ENCODE results near the gene SRP72. TPM values are rescaled to one million over a fixed set of nuclear protein-coding genes. Genes with fewer than 3 reads are reported as not detected.

SRP72 gene
- total RNA-seq, 1 donor from 2014 or later = 102 TPM

GRCh38 chr4:56537147-56537546, 69.7 kb downstream of the SRP72 start:
- no peak for DNase-seq
- Mint-ChIP-seq H3K27me3 (ENCODE audit: unreplicated experiment) (peaks cover 2% of the 10 kb centered on the region), H3K36me3 (ENCODE audit: unreplicated experiment) (no peaks in the 10 kb centered on the region), H3K27ac (ENCODE audit: unreplicated experiment) (no peak overlapping the region), H3K4me1 (ENCODE audit: low read depth, unreplicated experiment) (no peaks in the 10 kb centered on the region), H3K4me3 (ENCODE audit: unreplicated experiment) (no peak overlapping the region), H3K9me3 (ENCODE audit: unreplicated experiment) (no peaks in the 10 kb centered on the region)
- TF ChIP-seq CTCF (IDR thresholded peaks at IDR 0.05; ENCODE audit: partially characterized antibody, unreplicated experiment) = no peak

- Mint-ChIP-seq H3K4me3 (ENCODE audit: unreplicated experiment) (no peak overlapping the region), H3K36me3 (ENCODE audit: unreplicated experiment) (no peaks in the 10 kb centered on the region), H3K27ac (ENCODE audit: unreplicated experiment) (no peak overlapping the region), H3K27me3 (ENCODE audit: unreplicated experiment) (peaks cover 2% of the 10 kb centered on the region), H3K4me1 (ENCODE audit: low read depth, unreplicated experiment) (peaks cover 1% of the 10 kb centered on the region), H3K9me3 (ENCODE audit: unreplicated experiment) (no peaks in the 10 kb centered on the region)
- no peak for TF ChIP-seq CTCF (IDR thresholded peaks at IDR 0.05; ENCODE audit: partially characterized antibody, unreplicated experiment)
- no peak for DNase-seq
These were observed 73.4 kb downstream of the SRP72 start for GRCh38 chr4:56540826-56541225.

- no peaks in the 10 kb centered on the region for H3K36me3 Mint-ChIP-seq (ENCODE audit: unreplicated experiment)
- H3K27me3 Mint-ChIP-seq (ENCODE audit: unreplicated experiment) = peaks cover 2% of the 10 kb centered on the region
- peak; percentile 100 for TF ChIP-seq CTCF (IDR thresholded peaks at IDR 0.05; ENCODE audit: partially characterized antibody, unreplicated experiment)
- peak overlapping the region; percentile 77 for H3K27ac Mint-ChIP-seq (ENCODE audit: unreplicated experiment)
- peak overlapping the region; percentile 74 for H3K4me3 Mint-ChIP-seq (ENCODE audit: unreplicated experiment)
- H3K9me3 Mint-ChIP-seq (ENCODE audit: unreplicated experiment) = no peaks in the 10 kb centered on the region
- DNase-seq = peak; percentile 98
- peaks cover 1% of the 10 kb centered on the region for H3K4me1 Mint-ChIP-seq (ENCODE audit: low read depth, unreplicated experiment)
These were observed 77.2 kb downstream of the SRP72 start for GRCh38 chr4:56544573-56545131.

GRCh38 chr4:56550642-56551041, 83.2 kb downstream of the SRP72 start:
- Mint-ChIP-seq H3K4me3 (ENCODE audit: unreplicated experiment) (no peak overlapping the region), H3K27me3 (ENCODE audit: unreplicated experiment) (no peaks in the 10 kb centered on the region), H3K9me3 (ENCODE audit: unreplicated experiment) (no peaks in the 10 kb centered on the region), H3K4me1 (ENCODE audit: low read depth, unreplicated experiment) (no peaks in the 10 kb centered on the region), H3K36me3 (ENCODE audit: unreplicated experiment) (no peaks in the 10 kb centered on the region), H3K27ac (ENCODE audit: unreplicated experiment) (no peak overlapping the region)
- DNase-seq = no peak
- TF ChIP-seq CTCF (IDR thresholded peaks at IDR 0.05; ENCODE audit: partially characterized antibody, unreplicated experiment) = no peak

- TF ChIP-seq CTCF (IDR thresholded peaks at IDR 0.05; ENCODE audit: partially characterized antibody, unreplicated experiment) = no peak
- H3K4me1 Mint-ChIP-seq (ENCODE audit: low read depth, unreplicated experiment) = no peaks in the 10 kb centered on the region
- no peaks in the 10 kb centered on the region for H3K36me3 Mint-ChIP-seq (ENCODE audit: unreplicated experiment)
- H3K9me3 Mint-ChIP-seq (ENCODE audit: unreplicated experiment) = no peaks in the 10 kb centered on the region
- no peak for DNase-seq
- H3K4me3 Mint-ChIP-seq (ENCODE audit: unreplicated experiment) = no peak overlapping the region
- H3K27me3 Mint-ChIP-seq (ENCODE audit: unreplicated experiment) = no peaks in the 10 kb centered on the region
- no peak overlapping the region for H3K27ac Mint-ChIP-seq (ENCODE audit: unreplicated experiment)
These were observed 84.1 kb downstream of the SRP72 start for GRCh38 chr4:56551516-56551915.
